Endothelial cell (in vitro differentiated cells): ENCODE results near the gene CTNND2. TPM values are rescaled to one million over a fixed set of nuclear protein-coding genes. Genes with fewer than 3 reads are reported as not detected.
A peak's percentile ranks its signal among the peaks of the same experiment; 100 is the strongest.

Experiments used
- DNase-seq: peaks from one replicate; pipeline ENCODE4 v3.0.0; 2021; ENCODE audit warnings: low spot score
- H3K27ac Mint-ChIP-seq: one replicate; pipeline ENCODE4 v1.8.0; 2021; ENCODE audit warnings: mixed read lengths, inconsistent platforms; ENCODE audit not compliant: unreplicated experiment
- H3K27me3 Mint-ChIP-seq: one replicate; pipeline ENCODE4 v1.8.0; 2021; ENCODE audit warnings: mild to moderate bottlenecking, moderate library complexity, mixed read lengths, inconsistent platforms; ENCODE audit not compliant: unreplicated experiment
- H3K36me3 Mint-ChIP-seq: one replicate; pipeline ENCODE4 v1.8.0; 2021; ENCODE audit warnings: mild to moderate bottlenecking, low read depth, mixed read lengths, inconsistent platforms; ENCODE audit not compliant: unreplicated experiment
- H3K4me1 Mint-ChIP-seq: one replicate; pipeline ENCODE4 v1.8.0; 2021; ENCODE audit warnings: mild to moderate bottlenecking, mixed read lengths, inconsistent platforms; ENCODE audit not compliant: unreplicated experiment
- H3K4me3 Mint-ChIP-seq: one replicate; pipeline ENCODE4 v1.8.0; 2021; ENCODE audit warnings: mild to moderate bottlenecking, mixed read lengths, inconsistent platforms; ENCODE audit not compliant: unreplicated experiment
- H3K9me3 Mint-ChIP-seq: one replicate; pipeline ENCODE4 v1.8.0; 2021; ENCODE audit warnings: mixed read lengths, inconsistent platforms; ENCODE audit not compliant: unreplicated experiment
- CTCF ChIP-seq: fragments of 200-600 bp; sonication (generic); IDR thresholded peaks from one replicate; pipeline ENCODE4 v1.5.0; 2021; ENCODE audit warnings: antibody characterized with exemption; ENCODE audit not compliant: unreplicated experiment
- total RNA-seq: library from RNA; stranded (reverse); fragmentation: NEBNext Ultra II Directional; extraction: Animal tissue kit (Norgen Biotek cat#: 25700); gene quantifications from one replicate; pipeline ENCODE4 v1.2.1, GENCODE V29; 2021; ENCODE audit not compliant: unreplicated experiment

Gene CTNND2
- total RNA-seq, 1 donor from 2014 or later, result 3.6 TPM

GRCh38 chr5:11248966-11249365 lies 655.3 kb downstream of the CTNND2 start:
- no peak overlapping the region for H3K27ac Mint-ChIP-seq
- peaks cover 4% of the 10 kb centered on the region for H3K27me3 Mint-ChIP-seq
- peaks cover 4% of the 10 kb centered on the region for H3K36me3 Mint-ChIP-seq
- no peak for TF ChIP-seq CTCF
- H3K9me3 Mint-ChIP-seq, result no peaks in the 10 kb centered on the region
- H3K4me1 Mint-ChIP-seq, result peaks cover 6% of the 10 kb centered on the region
- H3K4me3 Mint-ChIP-seq, result no peak overlapping the region
- DNase-seq, result no peak

GRCh38 chr5:11247224-11247623 lies 657.0 kb downstream of the CTNND2 start:
- Mint-ChIP-seq H3K36me3 (peaks cover 4% of the 10 kb centered on the region), H3K9me3 (no peaks in the 10 kb centered on the region), H3K4me1 (peaks cover 6% of the 10 kb centered on the region), H3K4me3 (no peak overlapping the region), H3K27me3 (peaks cover 4% of the 10 kb centered on the region), H3K27ac (no peak overlapping the region)
- DNase-seq, result no peak
- peak; percentile 22 for TF ChIP-seq CTCF

- Mint-ChIP-seq H3K4me1 (no peaks in the 10 kb centered on the region), H3K4me3 (no peak overlapping the region), H3K27me3 (peaks cover 3% of the 10 kb centered on the region), H3K27ac (no peak overlapping the region), H3K9me3 (no peaks in the 10 kb centered on the region), H3K36me3 (peaks cover 10% of the 10 kb centered on the region)
- TF ChIP-seq CTCF, result no peak
- DNase-seq, result no peak
Measured at GRCh38 chr5:11240293-11241190, 663.7 kb downstream of the CTNND2 start.

- Mint-ChIP-seq H3K4me1 (peaks cover 10% of the 10 kb centered on the region), H3K4me3 (no peak overlapping the region), H3K27ac (no peak overlapping the region), H3K27me3 (peaks cover 3% of the 10 kb centered on the region), H3K36me3 (peaks cover 6% of the 10 kb centered on the region), H3K9me3 (no peaks in the 10 kb centered on the region)
- no peak for TF ChIP-seq CTCF
- no peak for DNase-seq
Measured at GRCh38 chr5:11239261-11240015, 664.8 kb downstream of the CTNND2 start.
